NB4 (cell line): ENCODE results near the gene MASP1.
A peak's percentile ranks its signal among the peaks of the same experiment; 100 is the strongest.

Source experiments
- DNase-seq: peaks from one replicate; pipeline ENCODE4 v3.0.0; 2010; ENCODE audit warnings: low read depth
- H3K4me3 ChIP-seq: one replicate; pipeline ENCODE4 v1.5.1; 2011; ENCODE audit warnings: mild to moderate bottlenecking, low read depth, low read length, moderate library complexity
- CTCF ChIP-seq: IDR thresholded peaks from one replicate; pipeline ENCODE4 v1.5.1; 2012; ENCODE audit warnings: low read depth, low read length
- MAX ChIP-seq: IDR thresholded peaks from 2 replicates; pipeline ENCODE4 v1.6.1; 2011; ENCODE audit warnings: low read depth, low read length
- MYC ChIP-seq: IDR thresholded peaks from 2 replicates; pipeline ENCODE4 v1.6.1; 2011; ENCODE audit warnings: low read depth, low read length
- POLR2A ChIP-seq: IDR thresholded peaks from 2 replicates; pipeline ENCODE4 v1.6.1; 2011; ENCODE audit warnings: mild to moderate bottlenecking; ENCODE audit not compliant: insufficient read length; ENCODE audit errors: extremely low read depth

The MASP1 gene

GRCh38 chr3:187327845-187328244 lies 36.3 kb upstream of the MASP1 start:
- TF ChIP-seq MYC (no peak), CTCF (no peak), POLR2A (no peak), MAX (no peak)

DNA sequence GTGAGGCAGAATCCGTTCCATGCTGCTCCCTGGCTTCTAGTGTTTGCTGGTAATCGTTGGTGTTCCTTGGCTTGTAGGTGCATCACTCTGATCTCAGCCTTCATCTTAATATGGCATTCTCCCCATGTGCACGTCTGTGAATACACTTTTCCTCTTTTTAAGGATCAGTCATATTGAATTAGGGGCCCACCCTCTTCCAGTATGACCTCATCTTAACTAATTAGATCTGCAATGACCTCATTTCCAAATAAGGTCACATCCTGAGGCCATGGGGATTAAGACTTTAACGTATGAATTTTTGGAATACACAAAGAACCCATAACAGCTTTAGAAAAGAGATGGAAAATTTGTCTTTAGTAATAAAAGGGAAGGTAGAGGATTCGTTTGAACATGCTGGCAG lies 34.1 kb upstream of the MASP1 start:
- DNase-seq, result no peak
- no peak overlapping the region for H3K4me3 ChIP-seq
- no peak for TF ChIP-seq CTCF
- no peak for TF ChIP-seq POLR2A
- no peak for TF ChIP-seq MYC
- TF ChIP-seq MAX, result no peak

More at GRCh38 chr3:187327845-187328244, 36.3 kb upstream of the MASP1 start:
- peak; percentile 26 for DNase-seq
- H3K4me3 ChIP-seq, result no peak overlapping the region

DNA sequence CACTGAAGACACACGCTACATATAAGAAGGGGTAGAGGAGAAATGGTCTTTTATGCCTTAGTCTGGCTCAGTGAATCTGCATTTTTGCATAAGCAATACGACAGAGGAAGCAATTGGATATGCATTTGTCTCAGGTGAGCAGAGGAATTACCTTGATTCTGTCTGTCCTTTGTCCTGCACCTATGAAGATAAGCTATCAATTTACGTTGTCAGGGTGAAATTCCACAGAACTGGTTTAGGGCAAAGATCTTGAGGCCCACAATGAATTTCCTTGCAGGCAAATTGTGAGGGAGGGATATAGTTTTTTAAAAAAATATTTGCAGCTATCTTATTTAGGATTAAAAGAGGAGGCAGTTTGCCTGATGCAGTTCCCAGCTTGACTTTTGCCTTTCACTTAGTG lies 31.6 kb upstream of the MASP1 start:
- DNase-seq, result no peak
- H3K4me3 ChIP-seq, result no peak overlapping the region
- TF ChIP-seq CTCF (no peak), MYC (no peak)

- no peak for DNase-seq
- no peak for TF ChIP-seq MYC
- no peak for TF ChIP-seq POLR2A
- no peak for TF ChIP-seq MAX
- no peak for TF ChIP-seq CTCF
- H3K4me3 ChIP-seq, result no peak overlapping the region
These were observed 30.8 kb upstream of the MASP1 start for GRCh38 chr3:187322291-187322690.

DNA sequence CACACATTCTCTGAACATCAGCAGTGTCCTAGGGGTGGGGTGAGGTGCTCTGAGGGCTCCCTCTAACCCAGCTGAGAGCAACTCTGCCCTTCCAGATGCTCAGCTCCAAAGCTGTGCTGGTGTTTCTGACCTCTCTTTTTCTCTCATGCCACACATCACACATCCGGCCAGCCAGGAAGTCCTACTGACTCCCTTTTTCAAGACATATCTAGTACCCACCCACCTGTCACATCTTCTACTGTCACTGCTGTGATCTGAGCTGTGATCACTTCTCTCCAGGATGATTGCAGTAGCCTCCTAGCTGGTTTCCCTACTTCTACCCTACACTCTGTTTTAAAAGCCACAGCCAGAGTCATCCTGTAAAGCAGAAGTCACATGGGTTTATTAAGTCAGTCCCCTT lies 30.2 kb upstream of the MASP1 start:
- no peak for DNase-seq
- TF ChIP-seq CTCF (no peak), MAX (no peak), POLR2A (no peak), MYC (no peak)
- no peak overlapping the region for H3K4me3 ChIP-seq

GRCh38 chr3:187319699-187320302 lies 28.3 kb upstream of the MASP1 start:
- peak; percentile 70 for DNase-seq
- TF ChIP-seq POLR2A (no peak), CTCF (peak; percentile 82)
- no peak overlapping the region for H3K4me3 ChIP-seq
